Body of pancreas (tissue), 4 donors: ENCODE measurements around the gene ANKH.

Source experiments
- POLR2A ChIP-seq, 3 donors: fragments of 450-650 bp; IDR thresholded peaks; one replicate each; pipeline ENCODE4 v1.6.1; 2016; ENCODE audit warnings: antibody characterized with exemption in 3 of 3, mild to moderate bottlenecking in 2 of 3
- TF ChIP-seq, protein P1 (sequence below), 7 experiments: fragments of 450-650 bp in 4 of 7; fragments of 200-600 bp in 3 of 7; sonication (generic) in 3 of 7; IDR thresholded peaks; one replicate each; pipeline ENCODE4 v1.5.1; 2016 to 2019; ENCODE audit warnings: antibody characterized with exemption in 7 of 7

DNA sequence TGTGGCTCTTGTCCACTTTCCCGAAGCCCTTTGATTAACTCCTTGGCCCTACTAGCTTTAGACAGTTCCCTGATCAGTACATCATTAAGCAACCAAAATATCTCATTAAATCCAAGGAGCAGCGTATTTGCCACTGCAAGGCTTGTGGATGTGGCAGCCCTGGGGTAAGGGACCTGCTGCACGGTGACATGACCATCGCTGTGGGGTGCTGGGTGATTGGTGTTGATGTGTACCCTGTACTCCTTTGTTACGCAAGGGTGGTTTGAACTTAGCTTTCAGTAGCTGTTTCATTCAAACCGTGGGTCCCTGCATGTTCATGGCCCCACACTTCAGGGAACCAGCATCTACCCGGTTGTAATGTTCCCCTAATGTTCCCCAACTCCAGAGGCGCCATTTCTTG, 166.0 kb downstream of the ANKH start:
- TF ChIP-seq, protein P1, sequence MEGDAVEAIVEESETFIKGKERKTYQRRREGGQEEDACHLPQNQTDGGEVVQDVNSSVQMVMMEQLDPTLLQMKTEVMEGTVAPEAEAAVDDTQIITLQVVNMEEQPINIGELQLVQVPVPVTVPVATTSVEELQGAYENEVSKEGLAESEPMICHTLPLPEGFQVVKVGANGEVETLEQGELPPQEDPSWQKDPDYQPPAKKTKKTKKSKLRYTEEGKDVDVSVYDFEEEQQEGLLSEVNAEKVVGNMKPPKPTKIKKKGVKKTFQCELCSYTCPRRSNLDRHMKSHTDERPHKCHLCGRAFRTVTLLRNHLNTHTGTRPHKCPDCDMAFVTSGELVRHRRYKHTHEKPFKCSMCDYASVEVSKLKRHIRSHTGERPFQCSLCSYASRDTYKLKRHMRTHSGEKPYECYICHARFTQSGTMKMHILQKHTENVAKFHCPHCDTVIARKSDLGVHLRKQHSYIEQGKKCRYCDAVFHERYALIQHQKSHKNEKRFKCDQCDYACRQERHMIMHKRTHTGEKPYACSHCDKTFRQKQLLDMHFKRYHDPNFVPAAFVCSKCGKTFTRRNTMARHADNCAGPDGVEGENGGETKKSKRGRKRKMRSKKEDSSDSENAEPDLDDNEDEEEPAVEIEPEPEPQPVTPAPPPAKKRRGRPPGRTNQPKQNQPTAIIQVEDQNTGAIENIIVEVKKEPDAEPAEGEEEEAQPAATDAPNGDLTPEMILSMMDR (IDR thresholded peaks at IDR 0.05), result no peak
- no peak for TF ChIP-seq POLR2A (IDR thresholded peaks at IDR 0.05)
